ENCODE data around the gene ABL1.

Gene ABL1

GRCh38 chr9:130871395-130872062 is 36.5 kb downstream of the ABL1 start:
- Histone ChIP-seq H3F3A (ENCODE audit: control insufficient read depth, insufficient read depth) (0 out of 2 replicates have a peak, but pooled peaks cover 3% of the 10 kb centered on the region), H3K4me3 (ENCODE audit: low read length) (no peak overlapping the region), H3K36me3 (ENCODE audit: control insufficient read depth, low read length) (peaks cover 32% of the 10 kb centered on the region), H3K4me2 (ENCODE audit: low read length) (no peak overlapping the region), H3K79me2 (ENCODE audit: control insufficient read depth, low read length) (no peaks in the 10 kb centered on the region), H3K9me2 (replicated peaks; ENCODE audit: control insufficient read depth, low read length) (no peaks in the 10 kb centered on the region), H3K27ac (ENCODE audit: low read depth, low read length) (no peak overlapping the region), H3K4me1 (ENCODE audit: control insufficient read depth, low read length) (peaks cover 6% of the 10 kb centered on the region; the same call in 1 of the 2 replicates), H3K27me3 (ENCODE audit: control insufficient read depth, low read length) (no peaks in the 10 kb centered on the region), H4K20me1 (ENCODE audit: control insufficient read depth, insufficient read depth, low read depth, low read length) (peaks cover 5% of the 10 kb centered on the region; the same call in 1 of the 2 replicates), H3K9me3 (ENCODE audit: control insufficient read depth, insufficient read depth, low read length) (no peaks in the 10 kb centered on the region)
- TF ChIP-seq CTCF (IDR thresholded peaks at IDR 0.05; ENCODE audit: low read depth, low read length, poor library complexity, severe bottlenecking) (no peak), EZH2phosphoT487 (IDR thresholded peaks at IDR 0.05; ENCODE audit: borderline replicate concordance, low read length) (no peak)

GRCh38 chr9:130872093-130872492 is 37.0 kb downstream of the ABL1 start:
- no peaks in the 10 kb centered on the region for H3K79me2 ChIP-seq (ENCODE audit: control insufficient read depth, low read length)
- H3K4me3 ChIP-seq (ENCODE audit: low read length): no peak overlapping the region
- H3K4me2 ChIP-seq (ENCODE audit: low read length): no peak overlapping the region
- H4K20me1 ChIP-seq (ENCODE audit: control insufficient read depth, insufficient read depth, low read depth, low read length): peaks cover 5% of the 10 kb centered on the region; the same call in 1 of the 2 replicates
- no peaks in the 10 kb centered on the region for H3K9me3 ChIP-seq (ENCODE audit: control insufficient read depth, insufficient read depth, low read length)
- peaks cover 6% of the 10 kb centered on the region; the same call in 1 of the 2 replicates for H3K4me1 ChIP-seq (ENCODE audit: control insufficient read depth, low read length)
- no peak overlapping the region for H3K27ac ChIP-seq (ENCODE audit: low read depth, low read length)
- no peak for TF ChIP-seq CTCF (IDR thresholded peaks at IDR 0.05; ENCODE audit: low read depth, low read length, poor library complexity, severe bottlenecking)
- no peak for TF ChIP-seq EZH2phosphoT487 (IDR thresholded peaks at IDR 0.05; ENCODE audit: borderline replicate concordance, low read length)
- 0 out of 2 replicates have a peak, but pooled peaks cover 3% of the 10 kb centered on the region for H3F3A ChIP-seq (ENCODE audit: control insufficient read depth, insufficient read depth)
- no peaks in the 10 kb centered on the region for H3K9me2 ChIP-seq (replicated peaks; ENCODE audit: control insufficient read depth, low read length)
- H3K36me3 ChIP-seq (ENCODE audit: control insufficient read depth, low read length): peaks cover 32% of the 10 kb centered on the region
- H3K27me3 ChIP-seq (ENCODE audit: control insufficient read depth, low read length): no peaks in the 10 kb centered on the region

GRCh38 chr9:130872508-130872907 is 37.5 kb downstream of the ABL1 start:
- no peak overlapping the region for H3K27ac ChIP-seq (ENCODE audit: low read depth, low read length)
- no peaks in the 10 kb centered on the region for H3K79me2 ChIP-seq (ENCODE audit: control insufficient read depth, low read length)
- H4K20me1 ChIP-seq (ENCODE audit: control insufficient read depth, insufficient read depth, low read depth, low read length): peaks cover 1% of the 10 kb centered on the region; the same call in 1 of the 2 replicates
- no peaks in the 10 kb centered on the region for H3K9me3 ChIP-seq (ENCODE audit: control insufficient read depth, insufficient read depth, low read length)
- peaks cover 6% of the 10 kb centered on the region; the same call in 1 of the 2 replicates for H3K4me1 ChIP-seq (ENCODE audit: control insufficient read depth, low read length)
- H3K36me3 ChIP-seq (ENCODE audit: control insufficient read depth, low read length): peaks cover 32% of the 10 kb centered on the region
- no peaks in the 10 kb centered on the region for H3K9me2 ChIP-seq (replicated peaks; ENCODE audit: control insufficient read depth, low read length)
- H3K27me3 ChIP-seq (ENCODE audit: control insufficient read depth, low read length): no peaks in the 10 kb centered on the region
- H3F3A ChIP-seq (ENCODE audit: control insufficient read depth, insufficient read depth): 0 out of 2 replicates have a peak, but pooled peaks cover 3% of the 10 kb centered on the region
- no peak overlapping the region for H3K4me2 ChIP-seq (ENCODE audit: low read length)
- no peak overlapping the region for H3K4me3 ChIP-seq (ENCODE audit: low read length)
- TF ChIP-seq CTCF (IDR thresholded peaks at IDR 0.05; ENCODE audit: low read depth, low read length, poor library complexity, severe bottlenecking) (no peak), EZH2phosphoT487 (IDR thresholded peaks at IDR 0.05; ENCODE audit: borderline replicate concordance, low read length) (no peak)
